Measurements from ENCODE around the gene PIKFYVE.
"Not testable (repeated sequence)": the region's sequence is repeated elsewhere in the genome, so short reads cannot be mapped to it uniquely, and the experiment has no call there.

PIKFYVE gene

GRCh38 chr2:208352644-208353567 is 86.9 kb downstream of the PIKFYVE start:
- Histone ChIP-seq H3K27me3 (ENCODE audit: control insufficient read depth in 1 of 2, insufficient read depth in 2 of 2, low read length in 2 of 2) (no peaks in the 10 kb centered on the region), H3K9me3 (ENCODE audit: low read length) (no peaks in the 10 kb centered on the region), H3K36me3 (ENCODE audit: insufficient read depth, low read length) (peaks cover 55% of the 10 kb centered on the region), H3K4me3 (ENCODE audit: low read depth in 1 of 2, low read length in 2 of 2) (no peak overlapping the region), H3K4me1 (ENCODE audit: insufficient read depth, low read length) (no peaks in the 10 kb centered on the region), H3K27ac (ENCODE audit: low read depth, low read length) (no peak overlapping the region), H3K9ac (ENCODE audit: low read length) (no peak overlapping the region)

GRCh38 chr2:208354964-208355381 is 88.9 kb downstream of the PIKFYVE start:
- no peak overlapping the region for H3K27ac ChIP-seq (ENCODE audit: low read depth, low read length)
- no peak overlapping the region for H3K4me3 ChIP-seq (ENCODE audit: low read depth in 1 of 2, low read length in 2 of 2)
- H3K4me1 ChIP-seq (ENCODE audit: insufficient read depth, low read length), result no peaks in the 10 kb centered on the region
- no peak overlapping the region for H3K9ac ChIP-seq (ENCODE audit: low read length)
- no peaks in the 10 kb centered on the region for H3K9me3 ChIP-seq (ENCODE audit: low read length)
- H3K27me3 ChIP-seq (ENCODE audit: control insufficient read depth in 1 of 2, insufficient read depth in 2 of 2, low read length in 2 of 2), result no peaks in the 10 kb centered on the region
- peaks cover 49% of the 10 kb centered on the region for H3K36me3 ChIP-seq (ENCODE audit: insufficient read depth, low read length)

- H3K27ac ChIP-seq (ENCODE audit: low read depth, low read length); H3K27me3 ChIP-seq (ENCODE audit: control insufficient read depth in 1 of 2, insufficient read depth in 2 of 2, low read length in 2 of 2); H3K4me3 ChIP-seq (ENCODE audit: low read depth in 1 of 2, low read length in 2 of 2); H3K4me1 ChIP-seq (ENCODE audit: insufficient read depth, low read length); H3K9me3 ChIP-seq (ENCODE audit: low read length); H3K9ac ChIP-seq (ENCODE audit: low read length): not testable (repeated sequence)
- peaks cover 38% of the 10 kb centered on the region for H3K36me3 ChIP-seq (ENCODE audit: insufficient read depth, low read length)
Observed at GRCh38 chr2:208356420-208356819, 90.4 kb downstream of the PIKFYVE start.

GRCh38 chr2:208356846-208357574 is 91.0 kb downstream of the PIKFYVE start:
- peaks cover 32% of the 10 kb centered on the region for H3K36me3 ChIP-seq (ENCODE audit: insufficient read depth, low read length)
- H3K9me3 ChIP-seq (ENCODE audit: low read length), result no peaks in the 10 kb centered on the region

GRCh38 chr2:208358758-208359631 is 92.9 kb downstream of the PIKFYVE start:
- H3K9ac ChIP-seq (ENCODE audit: low read length), result no peak overlapping the region
- no peaks in the 10 kb centered on the region for H3K9me3 ChIP-seq (ENCODE audit: low read length)
- H3K4me1 ChIP-seq (ENCODE audit: insufficient read depth, low read length), result no peaks in the 10 kb centered on the region
- no peak overlapping the region for H3K27ac ChIP-seq (ENCODE audit: low read depth, low read length)
- no peak overlapping the region for H3K4me3 ChIP-seq (ENCODE audit: low read depth in 1 of 2, low read length in 2 of 2)
- peaks cover 14% of the 10 kb centered on the region for H3K36me3 ChIP-seq (ENCODE audit: insufficient read depth, low read length)
- H3K27me3 ChIP-seq (ENCODE audit: control insufficient read depth in 1 of 2, insufficient read depth in 2 of 2, low read length in 2 of 2), result no peaks in the 10 kb centered on the region

More at GRCh38 chr2:208356846-208357574, 91.0 kb downstream of the PIKFYVE start:
- H3K4me3 ChIP-seq (ENCODE audit: low read depth in 1 of 2, low read length in 2 of 2), result no peak overlapping the region
- H3K27me3 ChIP-seq (ENCODE audit: control insufficient read depth in 1 of 2, insufficient read depth in 2 of 2, low read length in 2 of 2), result no peaks in the 10 kb centered on the region
- H3K27ac ChIP-seq (ENCODE audit: low read depth, low read length), result no peak overlapping the region
- no peak overlapping the region for H3K9ac ChIP-seq (ENCODE audit: low read length)
- H3K4me1 ChIP-seq (ENCODE audit: insufficient read depth, low read length), result no peaks in the 10 kb centered on the region

GRCh38 chr2:208359632-208359986 is 93.6 kb downstream of the PIKFYVE start:
- no peaks in the 10 kb centered on the region for H3K27me3 ChIP-seq (ENCODE audit: control insufficient read depth in 1 of 2, insufficient read depth in 2 of 2, low read length in 2 of 2)
- H3K9ac ChIP-seq (ENCODE audit: low read length), result no peak overlapping the region
- no peak overlapping the region for H3K4me3 ChIP-seq (ENCODE audit: low read depth in 1 of 2, low read length in 2 of 2)
- H3K36me3 ChIP-seq (ENCODE audit: insufficient read depth, low read length), result peaks cover 8% of the 10 kb centered on the region
- H3K27ac ChIP-seq (ENCODE audit: low read depth, low read length), result no peak overlapping the region
- H3K4me1 ChIP-seq (ENCODE audit: insufficient read depth, low read length), result no peaks in the 10 kb centered on the region
- H3K9me3 ChIP-seq (ENCODE audit: low read length), result no peaks in the 10 kb centered on the region

- no peak overlapping the region for H3K4me3 ChIP-seq (ENCODE audit: low read depth in 1 of 2, low read length in 2 of 2)
- H3K27me3 ChIP-seq (ENCODE audit: control insufficient read depth in 1 of 2, insufficient read depth in 2 of 2, low read length in 2 of 2), result no peaks in the 10 kb centered on the region
- H3K27ac ChIP-seq (ENCODE audit: low read depth, low read length), result no peak overlapping the region
- H3K36me3 ChIP-seq (ENCODE audit: insufficient read depth, low read length), result no peaks in the 10 kb centered on the region
- H3K9me3 ChIP-seq (ENCODE audit: low read length), result no peaks in the 10 kb centered on the region
- H3K4me1 ChIP-seq (ENCODE audit: insufficient read depth, low read length), result no peaks in the 10 kb centered on the region
- no peak overlapping the region for H3K9ac ChIP-seq (ENCODE audit: low read length)
Observed at GRCh38 chr2:208360259-208361076, 94.4 kb downstream of the PIKFYVE start.

GRCh38 chr2:208361077-208361441 is 95.0 kb downstream of the PIKFYVE start:
- Histone ChIP-seq H3K9me3 (ENCODE audit: low read length) (no peaks in the 10 kb centered on the region), H3K9ac (ENCODE audit: low read length) (no peak overlapping the region), H3K27me3 (ENCODE audit: control insufficient read depth in 1 of 2, insufficient read depth in 2 of 2, low read length in 2 of 2) (no peaks in the 10 kb centered on the region), H3K4me1 (ENCODE audit: insufficient read depth, low read length) (no peaks in the 10 kb centered on the region), H3K4me3 (ENCODE audit: low read depth in 1 of 2, low read length in 2 of 2) (no peak overlapping the region), H3K27ac (ENCODE audit: low read depth, low read length) (no peak overlapping the region), H3K36me3 (ENCODE audit: insufficient read depth, low read length) (no peaks in the 10 kb centered on the region)

- Histone ChIP-seq H3K4me1 (ENCODE audit: insufficient read depth, low read length) (no peaks in the 10 kb centered on the region), H3K9me3 (ENCODE audit: low read length) (no peaks in the 10 kb centered on the region), H3K27ac (ENCODE audit: low read depth, low read length) (no peak overlapping the region), H3K4me3 (ENCODE audit: low read depth in 1 of 2, low read length in 2 of 2) (no peak overlapping the region), H3K9ac (ENCODE audit: low read length) (no peak overlapping the region), H3K36me3 (ENCODE audit: insufficient read depth, low read length) (no peaks in the 10 kb centered on the region), H3K27me3 (ENCODE audit: control insufficient read depth in 1 of 2, insufficient read depth in 2 of 2, low read length in 2 of 2) (no peaks in the 10 kb centered on the region)
Observed at GRCh38 chr2:208363485-208363884, 97.4 kb downstream of the PIKFYVE start.

- Histone ChIP-seq H3K4me1 (ENCODE audit: insufficient read depth, low read length) (no peaks in the 10 kb centered on the region), H3K9me3 (ENCODE audit: low read length) (no peaks in the 10 kb centered on the region), H3K27me3 (ENCODE audit: control insufficient read depth in 1 of 2, insufficient read depth in 2 of 2, low read length in 2 of 2) (no peaks in the 10 kb centered on the region), H3K9ac (ENCODE audit: low read length) (no peak overlapping the region), H3K36me3 (ENCODE audit: insufficient read depth, low read length) (no peaks in the 10 kb centered on the region), H3K27ac (ENCODE audit: low read depth, low read length) (no peak overlapping the region), H3K4me3 (ENCODE audit: low read depth in 1 of 2, low read length in 2 of 2) (no peak overlapping the region)
Observed at GRCh38 chr2:208366215-208367127, 100.4 kb downstream of the PIKFYVE start.
